ENCODE data around the gene MAP6. TPM values are rescaled to one million over a fixed set of nuclear protein-coding genes. Genes with fewer than 3 reads are reported as not detected.
A peak's percentile ranks its signal among the peaks of the same experiment; 100 is the strongest.

MAP6 gene
- total RNA-seq, 1 experiment from 2014 or later: not detected

- POLR2A ChIA-PET: interaction anchor here (1.3 kb wide), 1 partner anchor 10 kb away, joined by 5 read pairs; no protein-coding TSS in a partner anchor
These were observed 103.5 kb downstream of the MAP6 start for GRCh38 chr11:75565221-75565814.

More at GRCh38 chr11:75565221-75565814, 103.5 kb downstream of the MAP6 start:
- Histone ChIP-seq H4K20me1 (ENCODE audit: insufficient read depth) (no peaks in the 10 kb centered on the region), H3K4me3 (replicated peaks in 1 of 2; ENCODE audit: low read depth in 1 of 2, low read length in 2 of 2) (no peak overlapping the region), H3K9ac (ENCODE audit: low read length) (peak overlapping the region; percentile 92; the same call in 1 of the 2 replicates), H3K4me2 (ENCODE audit: low read length) (peak overlapping the region; percentile 85), H3K79me2 (ENCODE audit: insufficient read depth, low read length) (peaks cover 56% of the 10 kb centered on the region), H3K9me2 (ENCODE audit: insufficient read depth) (no peaks in the 10 kb centered on the region), H2AFZ (ENCODE audit: low read depth, low read length, poor library complexity, severe bottlenecking) (no peak overlapping the region), H3K27me3 (ENCODE audit: insufficient read depth, low read length) (no peaks in the 10 kb centered on the region), H3K36me3 (ENCODE audit: control insufficient read depth in 1 of 2, insufficient read depth in 2 of 2, low read length in 2 of 2) (peaks cover 16 to 42% of the 10 kb centered on the region in 2 experiments), H3K27ac (ENCODE audit: low read depth, low read length) (peak overlapping the region; percentile 96; the same call in 1 of the 2 replicates), H3K4me1 (ENCODE audit: control insufficient read depth in 1 of 2, insufficient read depth in 2 of 2, low read length in 2 of 2) (peaks cover 17 to 47% of the 10 kb centered on the region in 2 experiments), H3K9me3 (ENCODE audit: control insufficient read depth in 1 of 2, insufficient read depth in 1 of 2, low read depth in 1 of 2, low read length in 2 of 2) (no peaks in the 10 kb centered on the region)
- CTCF ChIA-PET: interaction anchor here (2.1 kb wide), 1 partner anchor 9 kb away, joined by 13 read pairs; no protein-coding TSS in a partner anchor
- RAD21 ChIA-PET (ENCODE audit: low non-redundant PET in 1 of 2, low total read pairs in 2 of 2, uncharacterized antibody in 2 of 2, unreplicated experiment in 2 of 2): no interaction called here
- ATAC-seq: no peak
- no TSS peak for BruUV-seq (replicated peaks)
- TF ChIP-seq ZBTB33 (IDR thresholded peaks at IDR 0.05; ENCODE audit: extremely low read depth, insufficient replicate concordance, low read length) (no peak), TCF7L2 (IDR thresholded peaks at IDR 0.05; ENCODE audit: borderline replicate concordance, extremely low read depth, insufficient read depth, insufficient read length) (peak; percentile 12), POLR2A (IDR thresholded peaks at IDR 0.05; ENCODE audit: borderline replicate concordance, extremely low read depth, insufficient read depth, insufficient read length) (no peak), ATF3 (IDR thresholded peaks at IDR 0.05) (no peak)
- DNase-seq (ENCODE audit: low read depth, low spot score): no peak
- intact Hi-C loops (cut with micrococcal nuclease): no loop called here
